Measurements from ENCODE around the gene SGSM2. TPM values are rescaled to one million over a fixed set of nuclear protein-coding genes. Genes with fewer than 3 reads are reported as not detected.

SGSM2 gene
- total RNA-seq, 2 experiments from 2014 or later = 36.6 to 39.2 TPM

DNA sequence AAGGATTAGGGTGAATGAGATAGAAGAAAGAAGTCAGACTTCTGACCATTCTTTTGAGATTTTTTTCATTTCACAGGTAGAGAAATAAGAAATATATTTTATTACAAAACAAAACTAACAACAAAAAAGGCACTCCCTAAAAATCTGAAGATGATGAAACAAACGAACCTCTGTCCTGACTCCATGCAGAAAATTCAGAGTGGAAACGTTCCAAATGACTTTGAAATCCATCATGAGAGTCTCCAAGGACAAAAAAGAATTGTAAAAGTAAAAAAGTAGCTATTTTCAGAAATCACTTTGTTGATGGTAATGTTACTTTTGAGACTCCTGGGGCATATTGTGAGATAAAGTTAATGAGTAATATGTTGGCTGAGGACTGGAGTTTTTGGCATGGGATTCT, 89.9 kb downstream of the SGSM2 start:
- CTCF ChIA-PET = interaction anchor here (0.5 to 1.0 kb wide), 3 partner anchors 10 to 60 kb away, joined by 3 to 4 read pairs (median 3); no protein-coding TSS in a partner anchor
- POLR2A ChIA-PET = no interaction called here

- ChIA-PET POLR2A (no interaction called here), CTCF (interaction anchor here (1.0 kb wide), 1 partner anchor 18 kb away, joined by 3 read pairs; no protein-coding TSS in a partner anchor)
Observed at GRCh38 chr17:2427910-2428309, 90.6 kb downstream of the SGSM2 start.

Other genes starting within 250 kb of the SGSM2 start
- gene SMG6, start 33.7 kb upstream of the SGSM2 start, total RNA-seq = 10 to 100 TPM; 55.0 to 60.8 TPM
- gene SRR, start 33.6 kb upstream of the SGSM2 start, total RNA-seq = 10 to 100 TPM; 10.1 to 14.0 TPM
- gene TSR1, start 1.0 kb upstream of the SGSM2 start, total RNA-seq = 100 to 1,000 TPM; 108 to 109 TPM
- 10 to 100 TPM; 21.2 to 22.2 TPM for gene MNT, start 63.6 kb downstream of the SGSM2 start, total RNA-seq
- gene METTL16, start 174.4 kb downstream of the SGSM2 start, total RNA-seq = 10 to 100 TPM; 63.5 to 69.6 TPM